Chondrocyte (in vitro differentiated cells): ENCODE data around the gene THSD7B. TPM values are rescaled to one million over a fixed set of nuclear protein-coding genes. Genes with fewer than 3 reads are reported as not detected.

Experiments used
- DNase-seq: peaks from one replicate; pipeline ENCODE4 v3.0.0; 2021; ENCODE audit warnings: mixed read lengths, low spot score
- H3K27ac Mint-ChIP-seq: one replicate; pipeline ENCODE4 v1.8.0; 2021; ENCODE audit warnings: mild to moderate bottlenecking, moderate library complexity, mixed read lengths; ENCODE audit not compliant: unreplicated experiment
- H3K27me3 Mint-ChIP-seq: 2 replicates; pipeline ENCODE4 v1.8.0; 2021; ENCODE audit warnings: low read depth, mixed read lengths
- H3K36me3 Mint-ChIP-seq: 2 replicates; pipeline ENCODE4 v1.8.0; 2021; ENCODE audit warnings: low read depth, mixed read lengths
- H3K4me1 Mint-ChIP-seq: 2 replicates; pipeline ENCODE4 v1.8.0; 2021; ENCODE audit warnings: low read depth, mild to moderate bottlenecking, mixed read lengths
- H3K4me3 Mint-ChIP-seq: one replicate; pipeline ENCODE4 v1.8.0; 2021; ENCODE audit warnings: mild to moderate bottlenecking, moderate library complexity, mixed read lengths; ENCODE audit not compliant: unreplicated experiment
- H3K9me3 Mint-ChIP-seq: 2 replicates; pipeline ENCODE4 v1.8.0; 2021; ENCODE audit warnings: low read depth, mixed read lengths
- total RNA-seq: library from RNA; stranded (reverse); gene quantifications from 3 replicates; pipeline ENCODE4 v1.2.1, GENCODE V29; 2021
- TF ChIP-seq, protein P1 (sequence below): fragments of 200-600 bp; sonication (generic); IDR thresholded peaks from 2 replicates; pipeline ENCODE4 v1.5.0; 2021; ENCODE audit warnings: antibody characterized with exemption, mild to moderate bottlenecking, moderate library complexity

THSD7B gene
- total RNA-seq, 1 donor from 2014 or later: not detected

GRCh38 chr2:136920652-136921333 lies 155.4 kb downstream of the THSD7B start:
- peaks cover 21% of the 10 kb centered on the region for H3K9me3 Mint-ChIP-seq
- no peak overlapping the region for H3K27ac Mint-ChIP-seq
- peaks cover 1% of the 10 kb centered on the region for H3K27me3 Mint-ChIP-seq
- peak; percentile 77 for DNase-seq
- no peaks in the 10 kb centered on the region for H3K36me3 Mint-ChIP-seq
- H3K4me3 Mint-ChIP-seq: no peak overlapping the region
- TF ChIP-seq, protein P1, sequence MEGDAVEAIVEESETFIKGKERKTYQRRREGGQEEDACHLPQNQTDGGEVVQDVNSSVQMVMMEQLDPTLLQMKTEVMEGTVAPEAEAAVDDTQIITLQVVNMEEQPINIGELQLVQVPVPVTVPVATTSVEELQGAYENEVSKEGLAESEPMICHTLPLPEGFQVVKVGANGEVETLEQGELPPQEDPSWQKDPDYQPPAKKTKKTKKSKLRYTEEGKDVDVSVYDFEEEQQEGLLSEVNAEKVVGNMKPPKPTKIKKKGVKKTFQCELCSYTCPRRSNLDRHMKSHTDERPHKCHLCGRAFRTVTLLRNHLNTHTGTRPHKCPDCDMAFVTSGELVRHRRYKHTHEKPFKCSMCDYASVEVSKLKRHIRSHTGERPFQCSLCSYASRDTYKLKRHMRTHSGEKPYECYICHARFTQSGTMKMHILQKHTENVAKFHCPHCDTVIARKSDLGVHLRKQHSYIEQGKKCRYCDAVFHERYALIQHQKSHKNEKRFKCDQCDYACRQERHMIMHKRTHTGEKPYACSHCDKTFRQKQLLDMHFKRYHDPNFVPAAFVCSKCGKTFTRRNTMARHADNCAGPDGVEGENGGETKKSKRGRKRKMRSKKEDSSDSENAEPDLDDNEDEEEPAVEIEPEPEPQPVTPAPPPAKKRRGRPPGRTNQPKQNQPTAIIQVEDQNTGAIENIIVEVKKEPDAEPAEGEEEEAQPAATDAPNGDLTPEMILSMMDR: no peak
- no peaks in the 10 kb centered on the region for H3K4me1 Mint-ChIP-seq

DNA sequence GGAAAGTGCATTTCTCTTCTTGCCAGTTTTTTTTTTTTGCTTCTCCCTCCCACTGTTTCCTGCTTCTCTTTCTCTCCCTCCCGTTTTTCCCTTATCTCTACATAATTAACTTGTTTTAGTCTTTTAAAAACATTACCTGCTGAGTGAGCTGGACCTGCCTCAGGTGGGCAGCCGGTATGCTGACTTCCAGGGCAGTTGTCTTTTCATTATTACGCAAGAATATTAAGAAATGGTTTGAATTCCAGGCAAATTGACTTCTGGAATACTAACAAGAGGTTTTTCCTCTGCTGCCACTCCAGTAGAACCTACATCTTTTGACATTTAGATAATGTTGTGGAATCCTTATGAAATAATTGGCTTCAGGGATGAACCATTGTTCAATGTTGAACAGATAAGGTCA lies 161.8 kb downstream of the THSD7B start:
- Mint-ChIP-seq H3K4me3 (no peak overlapping the region), H3K27ac (no peak overlapping the region), H3K4me1 (no peaks in the 10 kb centered on the region), H3K9me3 (peaks cover 21% of the 10 kb centered on the region), H3K36me3 (no peaks in the 10 kb centered on the region), H3K27me3 (no peaks in the 10 kb centered on the region)
- no peak for DNase-seq
- TF ChIP-seq, protein P1: no peak

DNA sequence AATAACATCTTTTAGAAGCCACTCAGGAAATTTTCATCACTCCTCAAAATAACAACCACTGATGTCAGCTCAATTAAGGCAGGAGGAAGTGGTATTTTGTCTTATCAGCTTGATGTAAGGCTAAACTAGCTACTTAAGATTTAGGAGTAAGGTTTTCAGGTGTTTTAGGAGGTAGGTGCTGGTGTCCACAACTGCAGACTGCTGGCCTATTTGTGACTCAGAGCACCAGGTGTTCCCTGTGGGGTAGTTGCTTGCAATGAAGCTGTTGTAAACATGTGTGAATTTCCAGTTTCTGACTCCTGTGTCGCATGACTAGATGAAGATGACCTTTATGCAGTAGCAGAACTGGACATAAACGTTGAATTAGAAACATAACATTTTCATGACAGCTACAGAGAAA lies 164.2 kb downstream of the THSD7B start:
- no peak overlapping the region for H3K4me3 Mint-ChIP-seq
- no peaks in the 10 kb centered on the region for H3K4me1 Mint-ChIP-seq

DNA sequence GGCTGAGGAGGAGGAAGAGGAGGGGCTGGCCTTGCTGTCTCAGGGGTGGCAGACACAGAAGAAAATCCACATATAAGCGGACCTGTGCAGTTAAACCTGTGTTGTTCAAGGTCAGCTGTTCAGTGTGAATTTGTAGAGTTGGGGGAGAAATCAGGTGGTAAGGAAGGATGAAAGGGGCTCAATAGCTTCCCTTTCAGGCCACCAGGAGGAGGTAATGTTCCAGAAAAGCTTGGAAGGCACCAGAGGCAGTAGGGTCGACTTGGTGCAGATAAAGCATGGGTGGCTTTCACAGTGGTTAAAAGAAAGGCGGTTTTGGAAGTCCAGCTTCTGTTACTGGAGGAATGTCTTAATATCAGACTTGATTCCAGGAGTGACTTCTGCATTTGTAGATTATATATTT lies 167.4 kb downstream of the THSD7B start:
- Mint-ChIP-seq H3K27ac (no peak overlapping the region), H3K4me3 (no peak overlapping the region), H3K9me3 (peaks cover 4% of the 10 kb centered on the region), H3K4me1 (no peaks in the 10 kb centered on the region), H3K36me3 (no peaks in the 10 kb centered on the region), H3K27me3 (no peaks in the 10 kb centered on the region)
- TF ChIP-seq, protein P1: peak; percentile 65
- DNase-seq: no peak

More for the DNA sequence above, 164.2 kb downstream of the THSD7B start:
- no peaks in the 10 kb centered on the region for H3K36me3 Mint-ChIP-seq
- peaks cover 11% of the 10 kb centered on the region for H3K9me3 Mint-ChIP-seq
- no peak for DNase-seq
- H3K27me3 Mint-ChIP-seq: no peaks in the 10 kb centered on the region
- TF ChIP-seq, protein P1: no peak
- H3K27ac Mint-ChIP-seq: no peak overlapping the region

DNA sequence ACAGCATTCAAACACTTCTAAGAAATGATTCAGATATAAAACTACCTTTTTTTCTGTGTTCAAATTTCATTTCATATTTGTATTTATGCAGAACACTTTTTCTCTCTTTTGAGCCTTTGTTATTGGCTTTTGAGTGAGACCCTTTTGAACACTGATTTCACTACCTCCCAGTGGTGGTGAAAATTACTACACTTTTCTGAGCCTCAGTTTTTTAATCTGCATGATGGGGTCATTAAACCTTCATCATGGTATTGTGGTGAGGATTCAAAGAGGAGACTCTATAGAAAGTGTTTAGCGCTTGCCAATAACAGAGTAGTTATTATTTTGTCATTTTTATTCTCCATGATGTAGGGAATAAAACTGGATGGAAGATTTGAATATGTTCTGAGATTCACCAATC lies 169.8 kb downstream of the THSD7B start:
- no peak overlapping the region for H3K27ac Mint-ChIP-seq

More for the DNA sequence above, 169.8 kb downstream of the THSD7B start:
- no peaks in the 10 kb centered on the region for H3K4me1 Mint-ChIP-seq
- DNase-seq: no peak
- H3K4me3 Mint-ChIP-seq: no peak overlapping the region
- TF ChIP-seq, protein P1: no peak
- H3K36me3 Mint-ChIP-seq: no peaks in the 10 kb centered on the region
- no peaks in the 10 kb centered on the region for H3K27me3 Mint-ChIP-seq
- H3K9me3 Mint-ChIP-seq: peaks cover 9% of the 10 kb centered on the region
